GM19239 (cell line): ENCODE results near the gene ZNF134.

Source experiments
- DNase-seq: peaks from one replicate; pipeline ENCODE4 v3.0.0; 2011; ENCODE audit warnings: low spot score; ENCODE audit not compliant: insufficient read length
- FAIRE-seq: peaks from 2 replicates; lab custom pipeline; 2011; peaks lifted over from hg19 to GRCh38; lab: Jason Lieb, UNC

The ZNF134 gene

DNA sequence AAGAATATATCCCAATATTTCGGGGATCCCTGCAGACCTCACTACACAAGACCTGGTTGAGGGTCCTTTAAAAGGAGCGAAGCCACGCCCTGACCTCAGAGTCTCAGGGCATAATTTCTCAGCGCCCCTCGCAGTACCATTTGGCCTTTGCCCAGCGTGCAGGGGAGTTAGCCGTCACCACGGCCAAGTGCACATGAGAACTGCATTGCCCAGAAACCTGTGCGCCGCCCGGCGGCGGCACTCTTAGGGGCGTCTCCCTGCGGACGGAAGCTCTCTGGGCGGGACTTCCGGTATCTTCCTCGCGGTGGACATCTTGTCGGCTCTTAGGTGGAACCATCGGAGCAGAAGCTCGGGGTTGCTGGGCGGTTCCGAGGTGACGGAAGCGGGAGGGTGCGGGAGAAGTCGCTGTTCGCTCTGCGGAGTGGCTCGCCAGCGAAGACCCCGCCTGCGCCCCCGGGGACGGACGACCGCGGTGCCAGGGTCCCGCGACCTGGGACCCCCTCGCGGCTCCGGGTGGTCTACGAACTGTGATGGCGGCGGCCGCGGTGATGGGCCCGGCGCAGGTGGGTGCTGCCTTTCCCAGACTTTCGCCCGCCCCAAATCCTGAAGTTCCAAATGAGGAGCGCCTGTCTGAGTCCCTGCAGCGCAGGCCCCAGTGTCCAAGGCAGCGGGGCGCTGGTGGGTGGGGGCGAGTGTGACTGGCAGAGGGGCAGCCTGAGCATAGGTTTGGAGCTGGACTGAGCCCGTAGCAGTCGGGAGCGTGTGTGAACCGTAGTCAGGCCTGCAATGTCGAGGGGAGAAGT is at the start of gene ZNF134:
Gene ZNF134, plus strand, starts transcription at position 302 of the 803 bp plus-strand sequence. CDS start 5,227 bp downstream, outside the sequence.
- FAIRE-seq (peak; percentile 89), DNase-seq (peak; percentile 86)

- DNase-seq = no peak
- no peak for FAIRE-seq
Measured at GRCh38 chr19:57566396-57567265, 47.4 kb upstream of the ZNF134 start.

DNA sequence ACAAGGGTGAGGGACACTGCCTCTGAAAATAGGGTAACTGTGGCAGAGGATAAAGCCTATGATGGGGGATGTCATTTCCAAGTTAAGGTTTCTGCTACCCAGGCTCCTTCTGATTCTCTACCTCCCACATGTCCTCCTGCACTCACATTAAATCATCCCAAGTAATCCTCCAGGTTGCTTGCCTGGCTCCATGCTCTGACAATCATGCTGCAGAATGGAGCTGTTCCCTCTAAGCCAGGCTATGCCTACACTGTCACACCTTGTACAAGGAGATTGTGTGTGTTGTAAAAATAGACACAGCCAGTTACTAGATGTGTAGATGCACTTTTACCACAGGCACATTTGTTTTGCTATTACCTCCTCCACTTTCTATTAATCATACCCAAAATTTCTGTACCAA is 43.3 kb upstream of the ZNF134 start:
- DNase-seq (no peak), FAIRE-seq (no peak)

- DNase-seq (no peak), FAIRE-seq (no peak)
Measured at GRCh38 chr19:57572415-57572947, 41.6 kb upstream of the ZNF134 start.

DNA sequence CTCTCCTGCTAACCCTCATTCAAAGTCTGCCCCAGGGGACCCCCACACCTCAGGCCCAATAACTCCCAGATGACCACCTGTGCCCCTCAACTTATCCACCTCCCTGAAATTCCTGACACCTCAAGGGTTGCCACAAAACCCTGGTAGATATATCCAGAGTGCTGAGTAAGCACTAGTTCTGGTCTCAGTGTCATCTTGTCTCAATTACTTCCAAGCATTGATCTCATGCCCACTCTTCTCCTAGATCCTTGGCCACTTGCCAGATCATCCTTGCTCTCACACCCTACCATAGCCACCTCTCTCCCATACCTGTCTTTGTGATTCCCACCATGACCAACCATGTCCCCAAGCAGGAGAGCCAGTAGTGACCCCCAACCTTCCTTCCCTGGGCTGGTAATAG is 37.4 kb upstream of the ZNF134 start:
- DNase-seq = no peak
- FAIRE-seq = no peak

DNA sequence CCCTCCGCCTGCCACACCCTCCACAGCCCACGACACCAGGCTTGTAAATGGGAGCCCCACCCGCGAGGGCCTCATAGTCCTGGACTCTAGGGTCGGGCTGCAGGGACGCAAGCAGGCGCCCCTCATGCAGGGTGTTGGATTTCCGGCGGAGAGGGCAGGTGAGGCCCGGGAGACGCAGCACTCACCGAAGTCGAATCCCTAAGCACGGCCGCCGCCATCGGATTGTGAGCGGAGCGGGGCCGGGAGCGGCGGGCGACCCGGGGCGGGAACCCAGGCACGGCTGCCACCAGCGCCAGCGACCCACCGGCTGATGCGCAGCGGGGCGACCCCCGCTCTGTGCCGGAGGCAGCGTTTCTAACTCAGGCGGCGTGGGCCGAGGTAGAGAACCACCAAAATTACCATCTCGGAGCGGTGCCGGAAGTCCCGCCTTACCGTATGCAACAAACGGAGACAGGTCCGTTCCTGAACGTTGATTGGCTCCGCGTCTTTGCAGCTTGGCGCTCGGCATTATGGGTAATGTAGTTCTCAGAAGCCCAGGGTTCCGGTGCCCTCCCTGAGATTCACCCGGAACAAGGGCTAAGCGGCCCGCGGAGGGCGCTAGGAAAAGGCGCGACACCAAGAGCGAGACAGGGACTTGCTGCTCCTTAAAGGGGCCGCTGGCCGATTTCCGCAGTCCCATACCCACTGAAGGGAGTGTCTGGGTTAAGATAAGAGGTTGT is 35.4 kb upstream of the ZNF134 start, which contains the start of gene ZNF416:
Gene ZNF416, minus strand, starts transcription at position 425 of the 719 bp plus-strand sequence. Its CDS starts 207 bp downstream, at position 218.
- DNase-seq (peak; percentile 91), FAIRE-seq (peak; percentile 99)

DNA sequence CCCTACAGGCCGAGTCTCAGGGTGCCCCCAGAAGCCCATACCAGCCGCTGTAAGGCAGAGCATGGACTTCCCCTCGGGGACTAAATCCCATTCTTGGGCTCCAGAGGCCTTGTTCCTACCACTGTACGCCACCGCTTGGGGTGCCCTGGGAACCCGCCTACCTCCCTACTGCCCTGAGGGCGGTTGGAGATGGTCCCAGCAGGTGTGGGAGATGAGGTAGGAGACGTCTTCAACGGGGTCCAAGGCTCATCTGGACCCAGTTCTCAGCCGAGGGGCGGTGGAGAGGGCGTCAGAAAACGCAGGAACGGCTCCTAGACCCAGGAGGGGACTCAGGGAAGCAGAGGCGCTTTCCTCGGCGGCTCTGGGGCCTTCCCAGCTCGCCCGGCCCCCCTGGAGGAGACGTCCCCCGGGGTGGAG is 30.9 kb upstream of the ZNF134 start:
- DNase-seq (no peak), FAIRE-seq (no peak)

GRCh38 chr19:57583521-57584416 is 30.3 kb upstream of the ZNF134 start, which contains the start of gene ZIK1:
TSS of gene ZIK1 (plus strand) at chr19:57584145. CDS start at chr19:57584357, 212 bp downstream.
- peak; percentile 91 for DNase-seq
- peak; percentile 98 for FAIRE-seq

DNA sequence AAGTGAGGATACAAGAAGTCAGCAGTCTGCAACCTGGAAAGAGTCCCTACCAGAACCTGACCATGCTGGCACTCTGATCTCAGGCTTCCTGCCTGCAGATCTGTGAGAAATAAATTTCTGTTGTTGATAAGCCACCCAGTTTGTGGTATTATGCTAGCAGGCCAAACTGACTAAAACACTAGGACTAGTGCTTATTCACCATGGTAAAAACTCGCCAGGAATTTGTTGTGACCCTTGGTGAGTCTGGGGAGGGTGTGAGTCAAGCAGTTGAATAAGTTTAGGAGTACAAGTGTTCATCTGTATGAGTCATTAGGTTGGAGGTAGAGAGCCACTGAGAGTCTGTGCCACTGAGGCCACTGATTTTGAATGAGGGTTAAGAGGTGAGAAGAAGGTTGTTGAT is 26.5 kb upstream of the ZNF134 start:
- FAIRE-seq (no peak), DNase-seq (no peak)

DNA sequence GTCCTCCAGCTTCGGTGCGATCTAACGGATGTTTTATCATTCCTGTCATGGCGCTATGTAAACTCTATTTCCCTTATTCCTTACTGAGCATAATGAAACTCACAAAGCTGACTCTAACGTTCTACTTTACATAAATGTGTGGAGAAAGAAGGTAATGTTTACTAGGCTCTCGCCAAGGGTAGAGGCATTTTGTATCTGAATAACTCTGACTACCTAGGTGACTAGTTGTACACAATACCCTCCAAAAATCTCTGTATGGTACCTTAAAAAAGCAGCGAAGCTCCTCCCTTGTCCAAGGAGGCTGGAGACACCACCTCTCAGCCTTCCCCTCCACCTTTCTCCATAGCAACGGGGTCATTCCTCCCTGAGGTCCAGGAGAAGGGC is 14.7 kb upstream of the ZNF134 start:
- DNase-seq (no peak), FAIRE-seq (no peak)

GRCh38 chr19:57599761-57600383 is 14.2 kb upstream of the ZNF134 start, which contains the start of gene ZNF530:
TSS of gene ZNF530 (plus strand) at chr19:57599885. CDS start at chr19:57604346, 4,461 bp downstream.
- FAIRE-seq = peak; percentile 96

GRCh38 chr19:57606931-57607330 is 7.1 kb upstream of the ZNF134 start:
- FAIRE-seq = no peak

More at GRCh38 chr19:57599761-57600383, 14.2 kb upstream of the ZNF134 start, which contains the start of gene ZNF530:
- DNase-seq = peak; percentile 80

GRCh38 chr19:57611113-57611512 is 2.9 kb upstream of the ZNF134 start:
- DNase-seq (no peak), FAIRE-seq (no peak)

More at GRCh38 chr19:57606931-57607330, 7.1 kb upstream of the ZNF134 start:
- no peak for DNase-seq

DNA sequence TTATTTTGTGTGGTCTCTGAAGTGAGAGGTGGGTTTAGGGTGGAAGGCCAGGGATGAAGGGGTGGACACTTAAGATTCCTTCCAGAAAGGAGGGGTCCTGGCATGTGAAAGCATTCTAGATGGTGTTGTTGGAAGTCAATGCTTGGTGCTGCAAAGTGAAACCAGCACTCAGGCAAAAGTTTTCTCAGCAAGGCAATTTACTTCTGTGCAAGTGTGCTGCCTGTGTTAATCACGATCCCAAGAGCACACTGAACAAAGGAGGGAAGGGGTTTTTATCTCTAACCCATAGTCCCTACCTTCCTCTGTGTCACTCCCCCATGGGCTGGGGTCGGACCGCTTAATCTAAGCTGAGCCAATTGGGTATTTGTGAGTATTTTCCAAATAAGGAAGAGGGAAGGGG is 1.3 kb downstream of the ZNF134 start:
- DNase-seq (no peak), FAIRE-seq (no peak)

DNA sequence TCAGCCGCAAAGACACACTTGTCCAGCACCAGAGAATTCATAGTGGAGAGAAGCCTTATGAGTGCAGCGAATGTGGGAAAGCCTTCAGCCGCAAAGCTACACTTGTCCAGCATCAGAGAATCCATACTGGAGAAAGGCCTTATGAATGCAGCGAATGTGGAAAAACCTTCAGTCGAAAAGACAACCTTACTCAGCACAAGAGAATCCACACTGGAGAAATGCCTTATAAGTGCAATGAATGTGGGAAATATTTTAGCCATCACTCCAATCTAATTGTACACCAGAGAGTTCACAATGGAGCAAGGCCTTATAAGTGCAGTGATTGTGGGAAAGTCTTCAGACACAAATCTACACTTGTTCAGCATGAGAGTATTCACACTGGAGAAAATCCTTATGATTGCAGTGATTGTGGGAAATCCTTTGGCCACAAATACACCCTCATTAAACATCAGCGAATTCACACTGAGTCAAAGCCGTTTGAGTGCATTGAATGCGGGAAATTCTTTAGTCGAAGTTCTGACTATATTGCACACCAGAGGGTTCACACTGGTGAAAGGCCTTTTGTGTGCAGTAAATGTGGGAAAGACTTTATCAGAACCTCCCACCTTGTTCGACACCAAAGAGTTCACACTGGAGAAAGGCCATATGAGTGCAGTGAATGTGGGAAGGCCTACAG is 6.8 kb downstream of the ZNF134 start:
- FAIRE-seq (no peak), DNase-seq (no peak)

DNA sequence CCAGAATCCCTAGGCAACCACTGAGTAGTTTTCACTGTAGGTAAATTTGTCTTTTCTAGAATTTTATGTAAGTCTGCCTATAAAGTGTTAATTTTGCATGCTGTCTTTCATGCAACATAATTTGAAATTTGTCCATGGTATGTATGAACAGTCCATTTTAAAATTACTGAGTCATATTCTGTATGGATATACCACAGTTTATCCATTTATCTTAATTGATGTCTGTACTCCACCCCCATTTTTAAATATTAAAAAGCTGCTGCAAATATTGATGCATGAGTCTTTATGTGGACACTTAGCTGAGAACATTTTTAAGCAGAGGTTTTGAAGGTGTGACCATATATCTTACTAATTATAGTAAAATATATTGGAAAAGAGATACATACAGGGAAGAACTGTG is 9.0 kb downstream of the ZNF134 start:
- DNase-seq (no peak), FAIRE-seq (no peak)

GRCh38 chr19:57632987-57633831 is 19.2 kb downstream of the ZNF134 start, which contains the start of gene ZNF211:
TSS of gene ZNF211 (plus strand) at chr19:57633168. CDS start at chr19:57633347, 179 bp downstream.
- FAIRE-seq = peak; percentile 95
- DNase-seq = peak; percentile 80
